HG02970 (cell line): ENCODE results near the gene IL1RL2.

ENCODE experiments used
- ATAC-seq: cut with Tn5 transposase; IDR thresholded peaks from one replicate; pipeline ENCODE4 v1.9.1; 2021; ENCODE audit warnings: mild to moderate bottlenecking, moderate library complexity, moderate number of reproducible peaks; ENCODE audit not compliant: unreplicated experiment, low FRiP score

IL1RL2 gene

DNA sequence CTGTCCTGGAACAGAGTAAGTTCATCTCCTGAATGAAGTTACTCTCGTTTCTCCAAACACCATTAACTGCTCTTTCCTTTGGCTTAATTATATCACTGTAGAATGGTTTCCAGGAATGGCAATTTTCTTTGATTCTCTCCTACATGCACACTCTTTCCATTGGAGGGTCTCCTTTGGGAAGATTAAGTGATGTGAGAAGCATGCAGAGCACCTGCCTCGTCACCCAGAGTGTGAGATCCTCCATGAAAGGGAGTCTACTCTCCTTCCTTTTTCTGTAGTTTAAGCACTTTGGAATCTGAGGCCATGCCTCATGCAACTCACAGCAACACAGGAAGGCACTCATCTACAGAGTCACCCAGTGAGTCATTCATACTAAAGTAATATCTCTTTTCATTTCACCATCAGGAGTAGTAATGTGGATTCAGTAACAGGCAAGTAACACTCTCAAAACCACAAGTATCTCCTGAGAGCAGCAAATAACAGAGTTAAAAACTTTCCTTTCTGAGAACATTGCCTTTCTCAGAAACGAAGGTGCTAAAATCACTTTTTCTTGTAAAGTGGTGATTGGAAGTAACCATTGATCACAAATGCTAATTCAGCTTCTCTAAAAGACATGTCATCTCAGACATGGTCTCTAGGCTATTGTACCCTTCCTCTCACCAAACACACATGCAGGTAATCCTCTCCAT lies 71.7 kb downstream of the IL1RL2 start:
- ATAC-seq: no peak

GRCh38 chr2:102261467-102262135 lies 74.8 kb downstream of the IL1RL2 start:
- ATAC-seq: no peak

GRCh38 chr2:102262216-102263129 lies 75.7 kb downstream of the IL1RL2 start:
- ATAC-seq: no peak

GRCh38 chr2:102264952-102265351 lies 78.1 kb downstream of the IL1RL2 start:
- no peak for ATAC-seq

GRCh38 chr2:102266204-102266603 lies 79.4 kb downstream of the IL1RL2 start:
- no peak for ATAC-seq

DNA sequence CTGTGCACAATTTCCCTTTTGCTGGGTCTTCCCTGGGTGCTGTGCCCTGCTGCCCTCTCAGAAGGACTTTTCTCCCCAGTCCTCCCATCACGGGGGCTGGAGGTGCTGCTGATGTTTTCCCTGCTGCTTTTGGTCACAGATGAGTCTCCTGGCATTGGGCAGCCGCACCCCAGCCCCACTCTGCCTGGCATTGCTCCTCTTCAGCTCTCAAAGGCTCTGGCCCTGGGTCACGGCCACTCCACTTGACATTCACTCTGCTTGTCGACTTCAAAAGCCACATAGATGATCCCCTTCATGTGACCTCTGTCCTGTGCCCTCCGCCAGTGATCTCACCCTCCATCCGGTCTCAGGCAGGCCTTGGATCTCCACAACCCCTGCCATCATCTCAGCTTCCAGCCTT lies 81.0 kb downstream of the IL1RL2 start:
- no peak for ATAC-seq

- no peak for ATAC-seq
These were observed 81.8 kb downstream of the IL1RL2 start for GRCh38 chr2:102268510-102269199.

DNA sequence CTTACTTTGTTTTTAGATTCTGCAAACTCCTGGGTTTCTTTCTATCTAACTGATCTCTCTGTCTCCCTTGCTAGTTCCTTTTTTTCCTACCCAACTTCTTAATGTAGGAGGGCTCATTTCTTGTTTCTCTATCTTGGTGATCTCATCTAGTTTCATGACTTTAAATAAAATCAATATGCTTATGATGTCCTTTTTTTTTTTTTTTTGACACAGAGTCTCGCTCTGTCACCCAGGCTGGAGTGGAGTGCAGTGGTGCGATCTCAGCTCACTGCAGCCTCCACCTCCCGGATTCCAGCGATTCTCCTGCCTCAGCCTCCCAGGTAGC lies 82.3 kb downstream of the IL1RL2 start:
- no peak for ATAC-seq

DNA sequence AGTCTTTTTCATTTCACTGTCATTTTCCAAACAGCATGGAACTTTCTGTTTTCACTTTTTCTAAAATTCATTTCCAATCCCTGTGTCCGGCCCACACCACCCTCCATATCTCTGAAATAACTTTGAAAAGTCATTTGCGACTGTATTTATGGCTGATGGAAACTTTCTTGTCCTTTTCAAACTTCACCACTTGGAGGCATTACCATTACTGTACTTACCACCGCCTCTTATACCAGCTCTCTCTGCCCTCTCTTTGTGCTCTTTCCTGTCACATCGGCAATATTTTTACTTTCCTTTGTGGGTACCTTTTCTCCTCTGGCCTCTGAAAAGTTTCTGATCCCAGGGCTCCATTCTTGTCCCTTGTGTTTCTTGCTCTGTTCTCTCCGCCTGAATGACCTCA lies 85.0 kb downstream of the IL1RL2 start:
- no peak for ATAC-seq

- no peak for ATAC-seq
These were observed 86.9 kb downstream of the IL1RL2 start for GRCh38 chr2:102273619-102274211.

- no peak for ATAC-seq
These were observed 89.9 kb downstream of the IL1RL2 start for GRCh38 chr2:102276549-102277201.

DNA sequence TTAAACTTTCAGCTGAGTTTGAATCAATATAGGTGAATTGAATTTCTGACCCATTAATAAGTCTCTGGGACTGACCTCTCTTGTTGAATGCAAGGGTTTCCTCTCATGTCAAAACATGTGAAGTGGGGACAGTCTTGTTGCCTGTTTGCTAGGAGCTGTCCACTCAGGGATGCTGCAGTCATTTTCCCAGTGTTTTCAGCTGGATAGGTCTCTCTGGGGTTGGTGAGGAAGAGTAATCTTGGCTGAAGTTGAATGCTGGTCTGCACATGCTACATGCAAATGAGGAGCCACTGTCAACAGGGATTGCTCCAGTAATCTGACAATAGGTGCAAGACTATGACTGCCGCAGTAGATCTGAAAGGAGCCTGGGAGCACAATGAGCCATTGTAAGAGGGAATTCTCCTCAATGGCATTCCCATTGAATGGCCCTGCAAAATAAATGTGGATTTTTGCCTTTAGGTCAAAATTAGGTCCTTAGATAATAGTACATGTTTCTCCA lies 90.4 kb downstream of the IL1RL2 start:
- no peak for ATAC-seq

GRCh38 chr2:102278720-102279390 lies 92.0 kb downstream of the IL1RL2 start:
- ATAC-seq: no peak

DNA sequence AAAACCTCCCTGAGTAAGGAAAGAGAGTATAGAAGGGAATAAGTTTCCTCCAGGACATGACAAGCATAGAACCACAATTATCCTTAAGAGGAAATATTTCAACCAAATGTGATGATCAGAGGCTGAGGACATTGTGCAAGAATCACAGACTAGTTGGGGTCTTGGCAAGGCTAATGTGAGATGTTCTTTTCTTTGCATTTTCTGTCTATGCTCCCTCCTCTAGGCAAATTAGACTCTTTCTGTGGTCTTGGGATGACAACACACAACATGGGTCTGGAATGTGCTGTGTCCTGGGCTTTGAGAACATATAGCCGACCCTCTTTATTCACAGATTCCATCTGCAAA lies 92.5 kb downstream of the IL1RL2 start:
- no peak for ATAC-seq

- ATAC-seq: no peak
These were observed 95.9 kb downstream of the IL1RL2 start for GRCh38 chr2:102282678-102283091.

DNA sequence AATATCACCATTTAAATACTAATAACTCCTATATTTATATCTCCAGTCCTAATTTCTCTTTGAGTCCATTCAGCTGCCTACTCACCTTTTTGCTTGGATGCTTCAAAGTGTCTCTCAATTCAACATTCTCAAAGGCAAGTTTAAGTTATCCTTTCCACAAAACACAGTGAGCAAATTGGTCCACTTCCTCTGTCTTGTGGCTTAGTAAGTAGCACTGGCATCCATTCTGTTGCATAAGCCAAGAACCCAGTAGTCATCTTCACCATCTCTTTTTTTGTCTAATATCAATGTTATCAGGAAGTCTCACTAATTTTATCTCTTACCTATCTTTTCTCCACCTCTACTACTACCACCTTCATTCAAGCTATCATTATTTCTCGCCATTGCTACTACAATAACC lies 97.2 kb downstream of the IL1RL2 start:
- no peak for ATAC-seq

- ATAC-seq: no peak
These were observed 97.8 kb downstream of the IL1RL2 start for GRCh38 chr2:102284611-102285010.

DNA sequence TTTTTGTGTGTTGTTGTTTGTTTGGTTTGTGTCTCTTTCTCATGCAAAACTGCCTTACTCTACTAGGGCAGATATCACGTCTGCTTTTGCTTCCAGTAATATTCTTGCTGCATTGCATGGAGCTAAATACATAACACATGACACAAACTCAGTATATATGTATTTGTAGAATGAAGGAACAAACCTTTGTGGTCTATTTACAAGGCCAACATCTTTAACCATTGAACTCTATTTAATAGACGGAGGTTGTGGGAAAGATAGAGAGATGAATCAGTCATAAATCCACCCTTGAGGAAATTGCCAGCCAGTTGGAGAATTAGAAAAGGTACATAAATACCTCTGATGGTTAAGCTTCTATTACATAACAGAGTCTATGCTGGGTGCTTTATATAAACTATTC lies 98.5 kb downstream of the IL1RL2 start:
- ATAC-seq: no peak

GRCh38 chr2:102286041-102286440 lies 99.2 kb downstream of the IL1RL2 start:
- ATAC-seq: no peak
